NCI-H524 treated with DMSO at 0.1 percent for 48 hours (cell line): ENCODE results near the gene OSBPL2.

Source experiments
- DNase-seq: peaks from one replicate; lab custom pipeline; 2025; lab: John Stamatoyannopoulos, UW

Gene OSBPL2

GRCh38 chr20:62235777-62236157 is 2.6 kb upstream of the OSBPL2 start:
- DNase-seq, result no peak

- no peak for DNase-seq
These were observed 2.1 kb upstream of the OSBPL2 start for GRCh38 chr20:62236200-62236599.

- DNase-seq, result peak; percentile 5
These were observed 1.4 kb upstream of the OSBPL2 start for GRCh38 chr20:62236766-62237513.

- DNase-seq, result no peak
These were observed 864 bp upstream of the OSBPL2 start for GRCh38 chr20:62237514-62237800.

- no peak for DNase-seq
These were observed 402 bp downstream of the OSBPL2 start for GRCh38 chr20:62238569-62239277.

GRCh38 chr20:62239278-62239879 is 1.1 kb downstream of the OSBPL2 start:
- no peak for DNase-seq

GRCh38 chr20:62240020-62240685 is 1.8 kb downstream of the OSBPL2 start:
- DNase-seq, result no peak

- no peak for DNase-seq
These were observed 3.2 kb downstream of the OSBPL2 start for GRCh38 chr20:62241506-62241905.

GRCh38 chr20:62242176-62242575 is 3.9 kb downstream of the OSBPL2 start:
- DNase-seq, result no peak

GRCh38 chr20:62243106-62243505 is 4.8 kb downstream of the OSBPL2 start:
- DNase-seq, result no peak

- DNase-seq, result no peak
These were observed 5.7 kb downstream of the OSBPL2 start for GRCh38 chr20:62243906-62244515.

- DNase-seq, result no peak
These were observed 6.4 kb downstream of the OSBPL2 start for GRCh38 chr20:62244644-62245108.

- no peak for DNase-seq
These were observed 7.6 kb downstream of the OSBPL2 start for GRCh38 chr20:62245911-62246280.

GRCh38 chr20:62246431-62246830 is 8.1 kb downstream of the OSBPL2 start:
- no peak for DNase-seq

- DNase-seq, result no peak
These were observed 8.7 kb downstream of the OSBPL2 start for GRCh38 chr20:62246872-62247652.

- no peak for DNase-seq
These were observed 10.7 kb downstream of the OSBPL2 start for GRCh38 chr20:62248890-62249560.

GRCh38 chr20:62252342-62252966 is 14.1 kb downstream of the OSBPL2 start:
- DNase-seq, result no peak

- no peak for DNase-seq
These were observed 15.1 kb downstream of the OSBPL2 start for GRCh38 chr20:62253398-62253797.

- no peak for DNase-seq
These were observed 15.9 kb downstream of the OSBPL2 start for GRCh38 chr20:62254021-62254724.

- DNase-seq, result no peak
These were observed 17.7 kb downstream of the OSBPL2 start for GRCh38 chr20:62255976-62256375.
